ENCODE data around the gene CTXN1. TPM values are rescaled to one million over a fixed set of nuclear protein-coding genes. Genes with fewer than 3 reads are reported as not detected.

The CTXN1 gene
- total and polyA plus RNA-seq, 2 of the 4 experiments (the other 2 are of a cell fraction): 0.36 to 7.4 TPM

- dilution Hi-C loops (cut with HindIII; ENCODE audit: low sequenced_read_pairs, unreplicated experiment) (no loop called here), intact Hi-C loops (cut with micrococcal nuclease) (no loop called here), in situ Hi-C loops (cut with MboI; ENCODE audit: low sequenced_read_pairs) (no loop called here)
- Histone ChIP-seq H4K91ac (ENCODE audit: insufficient read depth, low read depth, low read length) (no peak overlapping the region), H3K56ac (ENCODE audit: extremely low read depth, insufficient read depth, low read length) (no peak overlapping the region), H3K18ac (ENCODE audit: low read depth, low read length) (no peak overlapping the region), H2AFZ (replicated peaks; ENCODE audit: low read length, poor library complexity) (no peak overlapping the region), H3K9me1 (ENCODE audit: insufficient read depth, low read length) (no peaks in the 10 kb centered on the region), H3K9ac (ENCODE audit: low read depth, low read length) (no peak overlapping the region), H3K27ac (ENCODE audit: insufficient read depth, low read length) (no peak overlapping the region), H4K5ac (ENCODE audit: low read depth, low read length) (no peak overlapping the region), H2BK120ac (ENCODE audit: low read depth, low read length) (no peak overlapping the region), H3K4me2 (ENCODE audit: low read depth, low read length) (no peak overlapping the region), H2BK20ac (ENCODE audit: low read depth, low read length) (no peak overlapping the region), H4K20me1 (ENCODE audit: insufficient read depth, low read length) (peaks cover 16% of the 10 kb centered on the region), H2AK5ac (ENCODE audit: low read depth, low read length) (no peak overlapping the region), H3K27me3 (ENCODE audit: control insufficient read depth, insufficient read depth, low read length) (peaks cover 11% of the 10 kb centered on the region), H2BK15ac (ENCODE audit: low read depth, low read length) (no peak overlapping the region), H3K4me1 (ENCODE audit: control insufficient read depth, insufficient read depth, low read length) (peaks cover 10% of the 10 kb centered on the region; the same call in 1 of the 2 replicates), H3K23ac (ENCODE audit: low read depth, low read length) (no peak overlapping the region), H2BK5ac (ENCODE audit: low read depth, low read length, poor library complexity, severe bottlenecking) (no peak overlapping the region), H3K36me3 (ENCODE audit: control insufficient read depth, insufficient read depth, low read length) (peaks cover 28% of the 10 kb centered on the region), H3K79me1 (ENCODE audit: low read depth in 1 of 2, low read length in 2 of 2) (peaks cover 0 to 11% of the 10 kb centered on the region in 2 experiments; a peak in 2 of 4 replicates), H3K4ac (ENCODE audit: low read depth, low read length) (no peak overlapping the region), H3K14ac (replicated peaks; ENCODE audit: low read depth, low read length) (no peak overlapping the region), H4K8ac (ENCODE audit: low read depth in 2 of 2, low read length in 2 of 2) (no peak overlapping the region), H2AK9ac (replicated peaks; ENCODE audit: low read depth, low read length, poor library complexity) (no peak overlapping the region), H3K9me3 (ENCODE audit: control insufficient read depth, insufficient read depth, low read length) (no peaks in the 10 kb centered on the region), H3K4me3 (ENCODE audit: insufficient read depth, low read depth, low read length) (no peak overlapping the region)
- ATAC-seq (ENCODE audit: low read depth) (no peak), DNase-seq (no peak)
- ChIA-PET POLR2A (ENCODE audit: unreplicated experiment) (no interaction called here), CTCF (no interaction called here)
- BruUV-seq (replicated peaks): no TSS peak
- 97% methylated on average over 17 of the region's 39 CpGs; no CpG with 5 or more reads in 1 of the 2 experiments for WGBS, 2 experiments (ENCODE audit: extremely low coverage in 2 of 2, insufficient read length in 1 of 2)
- TF ChIP-seq MXI1 (IDR thresholded peaks at IDR 0.05; ENCODE audit: borderline replicate concordance, low read depth, low read length) (no peak), ELK1 (IDR thresholded peaks at IDR 0.05; ENCODE audit: borderline replicate concordance, low read depth, low read length) (no peak), USF2 (IDR thresholded peaks at IDR 0.05; ENCODE audit: low read depth, low read length) (no peak), RCOR1 (IDR thresholded peaks at IDR 0.05; ENCODE audit: insufficient replicate concordance, low read length) (no peak), RAD21 (IDR thresholded peaks at IDR 0.05; ENCODE audit: low read length) (no peak), MAFK (IDR thresholded peaks at IDR 0.05; ENCODE audit: low read depth, low read length) (no peak), FOS (IDR thresholded peaks at IDR 0.05; ENCODE audit: low read depth, low read length) (no peak), CHD1 (IDR thresholded peaks at IDR 0.05; ENCODE audit: low read depth, low read length) (no peak)
Measured at GRCh38 chr19:7912697-7913564, 13.0 kb downstream of the CTXN1 start.

Measured in IMR-90 (cell line).